GM11168 (cell line): ENCODE results near the gene AP1G1.
"Not testable (repeated sequence)": the region's sequence is repeated elsewhere in the genome, so short reads cannot be mapped to it uniquely, and the experiment has no call there.

ENCODE experiments used
- in situ Hi-C: fragments of 300-500 bp; cut with MboI; formaldehyde crosslinking; loops from one replicate; pipeline ENCODE4 v1.12.0; 2022; ENCODE audit warnings: low sequenced_read_pairs; ENCODE audit not compliant: unreplicated experiment

The AP1G1 gene

GRCh38 chr16:71709229-71709781 is 99.3 kb downstream of the AP1G1 start:
- in situ Hi-C loops: no loop called here

DNA sequence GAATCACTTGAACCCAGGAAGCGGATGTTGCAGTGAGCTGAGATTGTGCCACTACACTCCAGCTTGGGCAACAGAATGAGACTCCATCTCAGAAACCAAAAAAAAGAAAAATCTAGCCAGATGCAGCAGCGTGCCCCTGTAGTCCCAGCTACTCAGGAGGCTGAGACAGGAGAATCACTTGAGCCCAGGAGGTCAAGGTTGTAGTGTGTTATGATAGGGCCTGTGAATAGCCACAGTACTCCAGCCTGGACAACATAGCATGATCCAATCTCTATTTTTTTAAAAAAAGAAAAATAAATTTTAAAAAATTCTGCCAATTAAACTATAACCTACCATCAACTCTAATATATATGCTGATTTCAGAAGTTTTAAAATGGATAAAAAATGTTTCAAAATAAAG is 99.9 kb downstream of the AP1G1 start:
- in situ Hi-C loops: no loop called here

- in situ Hi-C loops: no loop called here
Observed at GRCh38 chr16:71707199-71707598, 101.4 kb downstream of the AP1G1 start.

GRCh38 chr16:71706046-71706445 is 102.6 kb downstream of the AP1G1 start:
- in situ Hi-C loops: no loop called here

GRCh38 chr16:71703333-71703732 is 105.3 kb downstream of the AP1G1 start:
- in situ Hi-C loops: no loop called here

GRCh38 chr16:71700831-71701230 is 107.8 kb downstream of the AP1G1 start:
- in situ Hi-C loops: no loop called here

GRCh38 chr16:71698491-71698890 is 110.1 kb downstream of the AP1G1 start:
- in situ Hi-C loops: no loop called here

- in situ Hi-C loops: no loop called here
Observed at GRCh38 chr16:71693164-71693563, 115.5 kb downstream of the AP1G1 start.

- in situ Hi-C loops: no loop called here
Observed at GRCh38 chr16:71689901-71690300, 118.7 kb downstream of the AP1G1 start.

DNA sequence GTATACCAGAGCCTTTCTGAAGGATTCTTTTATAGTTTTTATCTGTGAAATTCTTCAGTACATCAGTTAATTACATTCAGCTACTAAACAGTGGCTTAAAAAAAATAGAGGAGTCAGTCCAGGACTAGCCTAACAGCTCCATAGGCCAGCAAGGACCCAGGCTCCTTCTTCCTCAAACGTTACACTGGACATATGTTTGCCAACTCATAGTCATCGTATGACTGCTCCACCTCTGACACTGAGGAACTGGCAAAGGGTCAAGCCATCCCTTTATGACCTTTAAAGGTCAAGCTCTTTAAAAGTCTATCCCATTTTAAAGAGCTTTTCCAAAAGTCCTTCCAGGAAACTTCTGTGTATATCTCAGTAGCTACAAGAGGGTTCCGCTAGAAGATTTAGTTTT is 120.8 kb downstream of the AP1G1 start:
- in situ Hi-C loops: no loop called here

DNA sequence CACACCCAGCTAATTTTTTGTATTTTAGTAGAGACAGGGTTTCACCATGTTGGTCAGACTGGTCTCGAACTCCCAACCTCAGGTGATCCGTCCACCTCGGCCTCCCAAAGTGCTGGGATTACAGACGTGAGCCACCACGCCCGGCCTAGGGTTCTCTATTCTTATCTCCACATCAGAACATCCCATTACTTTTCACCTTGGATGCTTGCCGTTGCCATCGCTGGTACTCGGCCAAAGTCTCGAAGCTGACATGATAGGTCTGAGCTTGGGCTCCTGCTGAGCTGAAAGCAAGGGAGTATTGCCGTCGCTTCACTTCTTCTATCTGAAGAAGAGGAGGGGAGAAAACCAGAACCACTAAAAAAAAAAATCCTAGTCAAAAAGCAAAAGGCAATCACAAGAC is 124.4 kb downstream of the AP1G1 start:
- in situ Hi-C loops: not testable (repeated sequence)

GRCh38 chr16:71681360-71681759 is 127.3 kb downstream of the AP1G1 start:
- in situ Hi-C loops: no loop called here
